ENCODE measurements around the gene FHIT. TPM values are rescaled to one million over a fixed set of nuclear protein-coding genes. Genes with fewer than 3 reads are reported as not detected.

Gene FHIT
- total and polyA plus RNA-seq, 7 donors, result 2.4 to 10.2 (median 6.1) TPM

GRCh38 chr3:61186030-61186429 is 65.2 kb downstream of the FHIT start:
- TF ChIP-seq EP300 (IDR thresholded peaks at IDR 0.05), result no peak
- no peak for TF ChIP-seq CTCF (IDR thresholded peaks at IDR 0.05)
- no peak for TF ChIP-seq POLR2AphosphoS5 (IDR thresholded peaks at IDR 0.05)
- no peak for TF ChIP-seq POLR2A (IDR thresholded peaks at IDR 0.05)
- no peaks in the 10 kb centered on the region for H3K4me1 ChIP-seq
- H3K9me3 ChIP-seq, result no peaks in the 10 kb centered on the region
- H3K27ac ChIP-seq, result no peak overlapping the region
- intact Hi-C loops (cut with DNase I), result no loop called here
- 64 to 77% methylated on average over 3 of the region's 3 CpGs for WGBS, 2 donors
- no peaks in the 10 kb centered on the region for H3K27me3 ChIP-seq
- H3K36me3 ChIP-seq, result no peaks in the 10 kb centered on the region
- no peak for DNase-seq
- H3K4me3 ChIP-seq, result no peak overlapping the region

GRCh38 chr3:61184956-61185355 is 66.3 kb downstream of the FHIT start:
- no peaks in the 10 kb centered on the region for H3K36me3 ChIP-seq
- no peaks in the 10 kb centered on the region for H3K4me1 ChIP-seq
- H3K27ac ChIP-seq, result no peak overlapping the region
- WGBS, 2 donors, result 70 to 79% methylated on average over 4 of the region's 4 CpGs
- no peaks in the 10 kb centered on the region for H3K27me3 ChIP-seq
- DNase-seq, result no peak
- no peaks in the 10 kb centered on the region for H3K9me3 ChIP-seq
- TF ChIP-seq POLR2A (IDR thresholded peaks at IDR 0.05) (no peak), CTCF (IDR thresholded peaks at IDR 0.05) (no peak), EP300 (IDR thresholded peaks at IDR 0.05) (no peak), POLR2AphosphoS5 (IDR thresholded peaks at IDR 0.05) (no peak)
- intact Hi-C loops (cut with DNase I), result no loop called here
- H3K4me3 ChIP-seq, result no peak overlapping the region

- DNase-seq, result no peak
- no peaks in the 10 kb centered on the region for H3K4me1 ChIP-seq
- no peaks in the 10 kb centered on the region for H3K36me3 ChIP-seq
- intact Hi-C loops (cut with DNase I), result no loop called here
- no peak overlapping the region for H3K4me3 ChIP-seq
- no peaks in the 10 kb centered on the region for H3K27me3 ChIP-seq
- no peaks in the 10 kb centered on the region for H3K9me3 ChIP-seq
- TF ChIP-seq CTCF (IDR thresholded peaks at IDR 0.05) (no peak), EP300 (IDR thresholded peaks at IDR 0.05) (no peak)
- no peak overlapping the region for H3K27ac ChIP-seq
Observed at GRCh38 chr3:61182662-61183061, 68.6 kb downstream of the FHIT start.

GRCh38 chr3:61181874-61182273 is 69.4 kb downstream of the FHIT start:
- no peak overlapping the region for H3K27ac ChIP-seq
- H3K36me3 ChIP-seq, result no peaks in the 10 kb centered on the region
- H3K4me1 ChIP-seq, result no peaks in the 10 kb centered on the region
- no peak overlapping the region for H3K4me3 ChIP-seq
- no peaks in the 10 kb centered on the region for H3K9me3 ChIP-seq
- no peaks in the 10 kb centered on the region for H3K27me3 ChIP-seq
- no peak for DNase-seq
- 59 to 66% methylated on average over 2 of the region's 2 CpGs for WGBS, 2 donors
- TF ChIP-seq POLR2A (IDR thresholded peaks at IDR 0.05) (no peak), EP300 (IDR thresholded peaks at IDR 0.05) (no peak), CTCF (IDR thresholded peaks at IDR 0.05) (no peak), POLR2AphosphoS5 (IDR thresholded peaks at IDR 0.05) (no peak)
- intact Hi-C loops (cut with DNase I), result no loop called here

- H3K4me1 ChIP-seq, result no peaks in the 10 kb centered on the region
- no peak overlapping the region for H3K4me3 ChIP-seq
- intact Hi-C loops (cut with DNase I), result no loop called here
- 53 to 80% methylated on average over 2 of the region's 2 CpGs for WGBS, 2 donors
- TF ChIP-seq CTCF (IDR thresholded peaks at IDR 0.05), result no peak
- TF ChIP-seq EP300 (IDR thresholded peaks at IDR 0.05), result no peak
- no peak for TF ChIP-seq POLR2AphosphoS5 (IDR thresholded peaks at IDR 0.05)
- no peak for TF ChIP-seq POLR2A (IDR thresholded peaks at IDR 0.05)
- no peak overlapping the region for H3K27ac ChIP-seq
- DNase-seq, result no peak
- no peaks in the 10 kb centered on the region for H3K27me3 ChIP-seq
- no peaks in the 10 kb centered on the region for H3K9me3 ChIP-seq
- H3K36me3 ChIP-seq, result no peaks in the 10 kb centered on the region
Observed at GRCh38 chr3:61180206-61180605, 71.0 kb downstream of the FHIT start.
